Activated CD4-positive, alpha-beta T cell treated with anti-CD3 and anti-CD28 coated beads, Interleukin-2, amount 50 U/mL, for 24 hours (primary cell): ENCODE results near the gene TRAPPC2L.

ENCODE experiments used
- DNase-seq, 2 donors: peaks; one replicate each; pipeline ENCODE4 v3.0.0-alpha.2; 2020; ENCODE audit warnings: low read depth in 1 of 2, low spot score in 1 of 2

TRAPPC2L gene

GRCh38 chr16:88856828-88857727 lies at the start of gene TRAPPC2L, which contains the start of gene GALNS:
Gene TRAPPC2L (plus strand): TSS chr16:88857127. CDS start chr16:88857151, 24 bp downstream.
Gene GALNS (minus strand): TSS chr16:88856947. CDS start chr16:88856877, 70 bp downstream.
- peak; percentile 98 for DNase-seq

- DNase-seq, result no peak
Observed at GRCh38 chr16:88807142-88807625, 49.7 kb upstream of the TRAPPC2L start.

- DNase-seq, result no peak
Observed at GRCh38 chr16:88807626-88808453, 49.1 kb upstream of the TRAPPC2L start.

- no peak for DNase-seq
Observed at GRCh38 chr16:88809068-88809675, 47.8 kb upstream of the TRAPPC2L start.

- no peak for DNase-seq
Observed at GRCh38 chr16:88809676-88810165, 47.2 kb upstream of the TRAPPC2L start.

GRCh38 chr16:88810166-88810911 lies 46.6 kb upstream of the TRAPPC2L start:
- no peak for DNase-seq

- peak in 1 of 2 donors; percentile 59 for DNase-seq
Observed at GRCh38 chr16:88810912-88811768, 45.8 kb upstream of the TRAPPC2L start.

GRCh38 chr16:88811769-88812512 lies 45.0 kb upstream of the TRAPPC2L start, which contains the start of gene APRT:
Gene APRT (minus strand): TSS chr16:88811928. CDS start chr16:88811899, 29 bp downstream.
- peak; percentile 96 to 99 for DNase-seq

GRCh38 chr16:88812513-88813268 lies 44.2 kb upstream of the TRAPPC2L start:
- DNase-seq, result no peak

- no peak for DNase-seq
Observed at GRCh38 chr16:88813269-88814143, 43.4 kb upstream of the TRAPPC2L start.

- no peak for DNase-seq
Observed at GRCh38 chr16:88814144-88814502, 42.8 kb upstream of the TRAPPC2L start.

GRCh38 chr16:88815227-88815626 lies 41.7 kb upstream of the TRAPPC2L start:
- no peak for DNase-seq

- no peak for DNase-seq
Observed at GRCh38 chr16:88815901-88816589, 40.9 kb upstream of the TRAPPC2L start.

GRCh38 chr16:88816736-88817535 lies 40.0 kb upstream of the TRAPPC2L start:
- DNase-seq, result no peak

- DNase-seq, result no peak
Observed at GRCh38 chr16:88817785-88818574, 38.9 kb upstream of the TRAPPC2L start.
